ENCODE data around the gene PARVB.
A peak's percentile ranks its signal among the peaks of the same experiment; 100 is the strongest.

DNA sequence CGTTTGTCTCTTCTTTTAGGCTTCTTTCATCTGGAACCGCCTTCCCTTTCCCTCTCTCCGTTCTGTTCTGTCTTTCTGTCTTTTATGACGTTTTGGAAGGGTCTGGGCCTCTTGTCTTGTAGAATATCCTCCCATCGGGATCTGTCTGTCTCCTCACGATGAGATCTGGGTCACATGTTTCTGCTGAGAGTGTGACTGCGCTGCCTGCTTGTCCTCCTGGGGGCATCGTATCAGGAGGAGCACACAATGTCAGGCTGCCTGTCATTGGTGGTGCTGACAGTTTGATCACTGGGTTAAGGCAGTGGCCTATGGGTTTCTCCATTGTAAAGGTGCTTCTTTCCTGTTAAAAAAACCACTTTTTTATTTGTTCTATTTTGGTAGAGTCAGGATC, 96.2 kb downstream of the PARVB start:
- TF ChIP-seq, protein P1, sequence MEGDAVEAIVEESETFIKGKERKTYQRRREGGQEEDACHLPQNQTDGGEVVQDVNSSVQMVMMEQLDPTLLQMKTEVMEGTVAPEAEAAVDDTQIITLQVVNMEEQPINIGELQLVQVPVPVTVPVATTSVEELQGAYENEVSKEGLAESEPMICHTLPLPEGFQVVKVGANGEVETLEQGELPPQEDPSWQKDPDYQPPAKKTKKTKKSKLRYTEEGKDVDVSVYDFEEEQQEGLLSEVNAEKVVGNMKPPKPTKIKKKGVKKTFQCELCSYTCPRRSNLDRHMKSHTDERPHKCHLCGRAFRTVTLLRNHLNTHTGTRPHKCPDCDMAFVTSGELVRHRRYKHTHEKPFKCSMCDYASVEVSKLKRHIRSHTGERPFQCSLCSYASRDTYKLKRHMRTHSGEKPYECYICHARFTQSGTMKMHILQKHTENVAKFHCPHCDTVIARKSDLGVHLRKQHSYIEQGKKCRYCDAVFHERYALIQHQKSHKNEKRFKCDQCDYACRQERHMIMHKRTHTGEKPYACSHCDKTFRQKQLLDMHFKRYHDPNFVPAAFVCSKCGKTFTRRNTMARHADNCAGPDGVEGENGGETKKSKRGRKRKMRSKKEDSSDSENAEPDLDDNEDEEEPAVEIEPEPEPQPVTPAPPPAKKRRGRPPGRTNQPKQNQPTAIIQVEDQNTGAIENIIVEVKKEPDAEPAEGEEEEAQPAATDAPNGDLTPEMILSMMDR (IDR thresholded peaks at IDR 0.05; ENCODE audit: control extremely low read depth in 1 of 3, insufficient read depth in 1 of 3, low read depth in 1 of 3, low read length in 3 of 3) = peak; percentile 5 to 53 (median 27); a peak in 2 of 4 replicates
- TF ChIP-seq, protein P2, sequence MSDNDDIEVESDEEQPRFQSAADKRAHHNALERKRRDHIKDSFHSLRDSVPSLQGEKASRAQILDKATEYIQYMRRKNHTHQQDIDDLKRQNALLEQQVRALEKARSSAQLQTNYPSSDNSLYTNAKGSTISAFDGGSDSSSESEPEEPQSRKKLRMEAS (IDR thresholded peaks at IDR 0.05) = peak; percentile 68
- no peak for TF ChIP-seq POLR2A (IDR thresholded peaks at IDR 0.05; ENCODE audit: control extremely low read depth in 1 of 2, low read depth in 2 of 2, low read length in 2 of 2)
- no peak for TF ChIP-seq ZNF274 (IDR thresholded peaks at IDR 0.05; ENCODE audit: borderline replicate concordance, extremely low read depth, low read length)
- TF ChIP-seq HDAC6 (IDR thresholded peaks at IDR 0.05; ENCODE audit: low read depth, low read length) = no peak
- TF ChIP-seq CHD2 (IDR thresholded peaks at IDR 0.05; ENCODE audit: low read length) = no peak
- TF ChIP-seq EZH2 (IDR thresholded peaks at IDR 0.05; ENCODE audit: low read depth, low read length, severe bottlenecking) = no peak
- TF ChIP-seq, protein P3, sequence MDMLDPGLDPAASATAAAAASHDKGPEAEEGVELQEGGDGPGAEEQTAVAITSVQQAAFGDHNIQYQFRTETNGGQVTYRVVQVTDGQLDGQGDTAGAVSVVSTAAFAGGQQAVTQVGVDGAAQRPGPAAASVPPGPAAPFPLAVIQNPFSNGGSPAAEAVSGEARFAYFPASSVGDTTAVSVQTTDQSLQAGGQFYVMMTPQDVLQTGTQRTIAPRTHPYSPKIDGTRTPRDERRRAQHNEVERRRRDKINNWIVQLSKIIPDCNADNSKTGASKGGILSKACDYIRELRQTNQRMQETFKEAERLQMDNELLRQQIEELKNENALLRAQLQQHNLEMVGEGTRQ (IDR thresholded peaks at IDR 0.05; ENCODE audit: low read length) = peak; percentile 15
- no peak for TF ChIP-seq CBX5 (IDR thresholded peaks at IDR 0.05; ENCODE audit: low read depth, low read length)
- no peak for TF ChIP-seq YY1 (IDR thresholded peaks at IDR 0.05; ENCODE audit: low read depth, low read length)
- TF ChIP-seq RAD21 (IDR thresholded peaks at IDR 0.05 in 1 of 2, conservative IDR thresholded peaks at IDR 0.05 in 1 of 2; ENCODE audit: low read depth in 2 of 2, low read length in 2 of 2) = peak in 1 of 2 experiments; percentile 34; a peak in 1 of 4 replicates
- no peak for TF ChIP-seq RXRA (IDR thresholded peaks at IDR 0.05; ENCODE audit: insufficient read depth, low read depth, low read length)
- TF ChIP-seq CEBPB (IDR thresholded peaks at IDR 0.05; ENCODE audit: low read depth, low read length) = no peak
